Tibial nerve (tissue), 4 donors: Measurements from ENCODE around the gene LSAMP. TPM values are rescaled to one million over a fixed set of nuclear protein-coding genes. Genes with fewer than 3 reads are reported as not detected.
A peak's percentile ranks its signal among the peaks of the same experiment; 100 is the strongest.

Experiments used
- DNase-seq, 2 donors: peaks; one replicate each; pipeline ENCODE4 v3.0.0-alpha.2; 2019; ENCODE audit warnings: low spot score in 2 of 2
- H3K27ac ChIP-seq, 4 donors: fragments of 200-600 bp; sonication (generic) in 3 of 4; one replicate each; pipeline ENCODE4 v1.5.1; 2017 to 2019; ENCODE audit warnings: mild to moderate bottlenecking in 1 of 4
- H3K27me3 ChIP-seq, 2 donors: fragments of 200-600 bp; sonication (generic) in 1 of 2; one replicate each; pipeline versions ENCODE4 v1.5.1 to v1.6.0; 2017 to 2019
- H3K36me3 ChIP-seq, 3 donors: fragments of 200-600 bp; sonication (generic); one replicate each; pipeline ENCODE4 v1.5.1; 2018 to 2019
- H3K4me1 ChIP-seq, 4 donors: fragments of 200-600 bp; sonication (generic) in 3 of 4; one replicate each; pipeline ENCODE4 v1.5.1; 2017 to 2019
- H3K4me3 ChIP-seq, 4 donors: fragments of 200-600 bp; sonication (generic) in 3 of 4; one replicate each; pipeline ENCODE4 v1.5.1; 2017 to 2019; ENCODE audit warnings: mild to moderate bottlenecking in 1 of 4, moderate library complexity in 1 of 4
- H3K9me3 ChIP-seq, 4 donors: fragments of 200-600 bp; sonication (generic) in 3 of 4; one replicate each; pipeline ENCODE4 v1.5.1; 2017 to 2019
- EP300 ChIP-seq, 2 donors: sonication (generic); formaldehyde crosslinking; IDR thresholded peaks; one replicate each; pipeline ENCODE4 v1.6.1; 2017; ENCODE audit warnings: antibody characterized with exemption in 2 of 2, mild to moderate bottlenecking in 1 of 2
- POLR2A ChIP-seq, 2 donors: fragments of 450-650 bp; IDR thresholded peaks; one replicate each; pipeline ENCODE4 v1.6.1; 2017; ENCODE audit warnings: antibody characterized with exemption in 2 of 2, mild to moderate bottlenecking in 2 of 2, moderate library complexity in 2 of 2
- WGBS, 2 donors: methylation state at CpG; one replicate each; pipeline ENCODE4 v1.1.5; 2018; 5-methylcytosine and 5-hydroxymethylcytosine counted together
- total RNA-seq, 4 donors: library from RNA; depleted of rRNA; stranded (reverse); fragments of >200 nt; gene quantifications; one replicate each; pipeline ENCODE4 v1.1.0, GENCODE V29; 2016
- TF ChIP-seq, protein P1 (sequence below), 5 experiments: fragments of 200-600 bp in 3 of 5; fragments of 450-650 bp in 2 of 5; sonication (generic) in 3 of 5; IDR thresholded peaks; one replicate each; pipeline ENCODE4 v1.5.1; 2016 to 2019; ENCODE audit warnings: antibody characterized with exemption in 5 of 5, mild to moderate bottlenecking in 3 of 5, moderate library complexity in 2 of 5

LSAMP gene
- total RNA-seq, 4 donors from 2014 or later = 3.6 to 6.1 (median 4.2) TPM

DNA sequence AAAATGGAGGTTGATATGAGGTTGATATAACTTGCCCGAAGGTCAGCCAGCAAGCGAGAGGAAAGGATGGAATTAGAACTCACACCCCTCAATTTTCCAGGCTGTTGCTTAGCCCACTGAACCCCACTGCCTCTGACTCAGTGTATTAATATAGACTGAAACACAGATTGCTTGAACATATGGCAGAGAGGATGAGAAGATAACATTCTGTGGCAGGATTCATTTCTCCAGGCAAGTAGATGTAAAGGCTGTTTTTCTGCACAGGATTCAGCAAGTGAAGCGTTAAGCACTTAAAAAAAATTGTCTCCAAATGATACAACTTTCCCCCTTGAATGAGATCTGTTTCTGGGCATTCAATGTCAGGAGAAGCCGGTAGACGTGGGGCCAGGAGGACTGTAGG, 486.8 kb downstream of the LSAMP start:
- 84 to 85% methylated on average over 5 of the region's 5 CpGs for WGBS, 2 donors
- H3K27me3 ChIP-seq = no peaks in the 10 kb centered on the region
- no peaks in the 10 kb centered on the region for H3K9me3 ChIP-seq
- no peak for DNase-seq
- no peak overlapping the region for H3K27ac ChIP-seq
- H3K4me3 ChIP-seq = no peak overlapping the region
- H3K36me3 ChIP-seq = no peaks in the 10 kb centered on the region
- no peak for TF ChIP-seq EP300 (IDR thresholded peaks at IDR 0.05)
- TF ChIP-seq, protein P1, sequence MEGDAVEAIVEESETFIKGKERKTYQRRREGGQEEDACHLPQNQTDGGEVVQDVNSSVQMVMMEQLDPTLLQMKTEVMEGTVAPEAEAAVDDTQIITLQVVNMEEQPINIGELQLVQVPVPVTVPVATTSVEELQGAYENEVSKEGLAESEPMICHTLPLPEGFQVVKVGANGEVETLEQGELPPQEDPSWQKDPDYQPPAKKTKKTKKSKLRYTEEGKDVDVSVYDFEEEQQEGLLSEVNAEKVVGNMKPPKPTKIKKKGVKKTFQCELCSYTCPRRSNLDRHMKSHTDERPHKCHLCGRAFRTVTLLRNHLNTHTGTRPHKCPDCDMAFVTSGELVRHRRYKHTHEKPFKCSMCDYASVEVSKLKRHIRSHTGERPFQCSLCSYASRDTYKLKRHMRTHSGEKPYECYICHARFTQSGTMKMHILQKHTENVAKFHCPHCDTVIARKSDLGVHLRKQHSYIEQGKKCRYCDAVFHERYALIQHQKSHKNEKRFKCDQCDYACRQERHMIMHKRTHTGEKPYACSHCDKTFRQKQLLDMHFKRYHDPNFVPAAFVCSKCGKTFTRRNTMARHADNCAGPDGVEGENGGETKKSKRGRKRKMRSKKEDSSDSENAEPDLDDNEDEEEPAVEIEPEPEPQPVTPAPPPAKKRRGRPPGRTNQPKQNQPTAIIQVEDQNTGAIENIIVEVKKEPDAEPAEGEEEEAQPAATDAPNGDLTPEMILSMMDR (IDR thresholded peaks at IDR 0.05) = no peak
- TF ChIP-seq POLR2A (IDR thresholded peaks at IDR 0.05) = no peak
- no peaks in the 10 kb centered on the region for H3K4me1 ChIP-seq

DNA sequence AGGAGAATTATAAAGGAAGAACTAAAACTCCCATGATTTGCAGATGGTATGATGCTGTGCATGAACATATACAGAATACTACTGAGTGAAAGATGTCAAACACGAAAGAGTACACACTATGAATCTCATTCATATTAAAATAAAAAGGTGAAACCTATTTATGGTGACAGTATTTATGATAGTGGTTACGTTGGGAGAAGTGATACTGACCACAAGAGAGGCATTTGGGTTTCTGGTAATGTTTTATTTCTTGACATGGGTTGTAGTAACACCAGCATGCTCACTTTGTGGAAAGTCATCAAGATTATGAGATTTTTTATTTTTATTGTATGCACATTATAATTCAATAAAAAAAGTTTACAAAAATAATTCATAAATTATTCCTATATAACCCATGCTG, 498.0 kb downstream of the LSAMP start:
- no peaks in the 10 kb centered on the region for H3K36me3 ChIP-seq
- no peaks in the 10 kb centered on the region for H3K4me1 ChIP-seq
- no peaks in the 10 kb centered on the region for H3K27me3 ChIP-seq
- TF ChIP-seq, protein P1 (IDR thresholded peaks at IDR 0.05) = no peak
- TF ChIP-seq POLR2A (IDR thresholded peaks at IDR 0.05) = no peak
- no peak for TF ChIP-seq EP300 (IDR thresholded peaks at IDR 0.05)
- no peak for DNase-seq
- H3K4me3 ChIP-seq = no peak overlapping the region
- no peak overlapping the region for H3K27ac ChIP-seq
- WGBS, 2 donors = 74 to 84% methylated on average over 2 of the region's 2 CpGs
- peaks cover 0 to 9% (median 0%) of the 10 kb centered on the region in 4 donors for H3K9me3 ChIP-seq

DNA sequence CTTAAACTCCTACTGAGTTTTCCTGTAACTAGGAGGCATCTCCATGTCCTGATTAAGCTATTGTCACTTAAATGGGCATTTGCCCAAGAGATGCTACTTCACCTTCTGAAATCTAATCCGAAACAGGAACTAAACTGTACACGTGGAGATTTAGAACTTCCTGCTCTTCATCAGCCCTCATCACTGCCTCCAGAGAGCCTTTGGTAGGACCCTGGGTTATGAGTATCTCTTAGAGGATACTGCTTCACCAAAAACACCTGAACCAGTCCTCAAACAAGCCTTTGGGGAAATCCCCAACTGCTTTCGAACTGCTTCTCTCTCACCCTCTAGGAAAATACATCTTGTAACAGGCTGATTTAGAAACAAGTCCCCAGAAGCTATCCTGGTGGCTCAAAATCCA, 501.7 kb downstream of the LSAMP start:
- no peaks in the 10 kb centered on the region for H3K4me1 ChIP-seq
- no peak overlapping the region for H3K4me3 ChIP-seq
- peaks cover 0 to 7% (median 0%) of the 10 kb centered on the region in 4 donors for H3K9me3 ChIP-seq
- WGBS, 2 donors = 65 to 74% methylated on average over 3 of the region's 3 CpGs
- H3K27ac ChIP-seq = no peak overlapping the region
- TF ChIP-seq POLR2A (IDR thresholded peaks at IDR 0.05) (no peak), EP300 (IDR thresholded peaks at IDR 0.05) (no peak)
- TF ChIP-seq, protein P1 (IDR thresholded peaks at IDR 0.05) = no peak
- no peak for DNase-seq
- no peaks in the 10 kb centered on the region for H3K27me3 ChIP-seq
- H3K36me3 ChIP-seq = no peaks in the 10 kb centered on the region

DNA sequence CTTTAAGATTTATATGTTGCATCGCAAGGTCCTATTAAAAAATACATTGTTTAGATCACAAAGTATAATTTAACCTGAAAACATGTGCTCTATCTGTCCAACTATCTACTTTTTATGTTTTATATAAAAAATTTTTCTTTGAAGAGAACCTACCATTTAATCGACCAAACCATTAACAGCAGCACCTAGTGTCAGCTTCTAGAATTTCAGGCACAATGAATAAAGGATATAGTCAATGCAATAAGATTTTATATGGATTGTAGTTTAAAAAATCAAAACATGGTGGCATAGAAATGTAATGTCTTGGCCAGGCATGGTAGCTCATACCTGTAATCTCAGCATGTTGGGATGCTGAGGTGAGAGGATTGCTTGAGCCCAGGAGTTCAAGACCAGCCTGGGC, 508.2 kb downstream of the LSAMP start:
- no peak overlapping the region for H3K27ac ChIP-seq
- no peak for DNase-seq
- H3K4me1 ChIP-seq = no peaks in the 10 kb centered on the region
- H3K4me3 ChIP-seq = no peak overlapping the region
- TF ChIP-seq, protein P1 (IDR thresholded peaks at IDR 0.05) = peak in 2 of 5 experiments; percentile 11 to 22
- no peak for TF ChIP-seq POLR2A (IDR thresholded peaks at IDR 0.05)
- H3K9me3 ChIP-seq = peaks cover 0 to 7% (median 0%) of the 10 kb centered on the region in 4 donors
- WGBS, 2 donors = 82 to 89% methylated on average over 2 of the region's 2 CpGs
- H3K27me3 ChIP-seq = no peaks in the 10 kb centered on the region
- H3K36me3 ChIP-seq = no peaks in the 10 kb centered on the region

DNA sequence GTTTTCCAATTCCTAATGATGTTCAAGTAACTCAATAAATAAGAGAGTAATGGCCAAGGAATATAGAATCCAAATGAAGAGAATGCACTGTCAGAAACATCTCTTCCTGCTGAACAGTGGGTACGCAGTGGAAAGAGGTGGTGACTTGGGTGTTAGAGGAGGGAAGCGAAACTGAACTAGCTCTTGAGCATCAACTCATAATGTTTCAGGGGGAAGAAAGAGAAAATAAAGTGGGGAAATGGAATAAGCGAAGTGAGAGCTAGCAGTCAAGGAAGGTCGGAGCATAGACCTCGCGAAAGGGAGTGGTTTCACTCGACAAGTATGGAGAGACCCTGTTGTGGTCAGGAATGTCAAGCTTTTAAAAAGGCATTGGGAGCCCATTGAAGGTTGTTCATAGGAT, 512.5 kb downstream of the LSAMP start:
- Histone ChIP-seq H3K9me3 (no peaks in the 10 kb centered on the region), H3K27ac (no peak overlapping the region), H3K27me3 (no peaks in the 10 kb centered on the region), H3K4me3 (no peak overlapping the region), H3K4me1 (no peaks in the 10 kb centered on the region), H3K36me3 (no peaks in the 10 kb centered on the region)
- 93 to 94% methylated on average over 7 of the region's 7 CpGs for WGBS, 2 donors
- no peak for TF ChIP-seq POLR2A (IDR thresholded peaks at IDR 0.05)
- no peak for TF ChIP-seq EP300 (IDR thresholded peaks at IDR 0.05)
- TF ChIP-seq, protein P1 (IDR thresholded peaks at IDR 0.05) = no peak
- DNase-seq = no peak
